Esophagus squamous epithelium (tissue), 5 donors: ENCODE data around the gene ULK4. TPM values are rescaled to one million over a fixed set of nuclear protein-coding genes. Genes with fewer than 3 reads are reported as not detected.

ENCODE experiments used
- DNase-seq: peaks from one replicate; lab custom pipeline; 2025; lab: John Stamatoyannopoulos, UW
- H3K27ac ChIP-seq, 4 donors: fragments of 200-600 bp; sonication (generic); one replicate each; pipeline ENCODE4 v1.5.1; 2016 to 2019; ENCODE audit warnings: mild to moderate bottlenecking in 1 of 4
- H3K27me3 ChIP-seq, 4 donors: fragments of 200-600 bp; sonication (generic); 1 replicate in 3 of 4; 2 replicates in 1 of 4; pipeline versions ENCODE4 v1.5.1 to v1.6.0; 2017 to 2021; ENCODE audit warnings: antibody characterized with exemption in 1 of 4
- H3K36me3 ChIP-seq, 3 donors: fragments of 200-600 bp; sonication (generic); one replicate each; pipeline ENCODE4 v1.5.1; 2016 to 2019
- H3K4me1 ChIP-seq, 3 donors: fragments of 200-600 bp; sonication (generic); one replicate each; pipeline ENCODE4 v1.5.1; 2017 to 2019
- H3K4me3 ChIP-seq, 4 donors: fragments of 200-600 bp; sonication (generic); 1 replicate in 3 of 4; 2 replicates in 1 of 4; pipeline ENCODE4 v1.5.1; 2016 to 2019; ENCODE audit warnings: mild to moderate bottlenecking in 2 of 4, moderate library complexity in 1 of 4
- H3K9me3 ChIP-seq, 3 donors: fragments of 200-600 bp; sonication (generic); one replicate each; pipeline ENCODE4 v1.5.1; 2016 to 2019
- CTCF ChIP-seq, 6 experiments: fragments of 450-650 bp in 4 of 6; fragments of 200-600 bp in 2 of 6; sonication (generic) in 2 of 6; IDR thresholded peaks; one replicate each; pipeline ENCODE4 v1.5.1; 2016 to 2019; ENCODE audit warnings: antibody characterized with exemption in 6 of 6, mild to moderate bottlenecking in 4 of 6, moderate library complexity in 4 of 6
- POLR2A ChIP-seq, 4 donors: fragments of 450-650 bp; IDR thresholded peaks; one replicate each; pipeline ENCODE4 v1.6.1; 2017; ENCODE audit warnings: antibody characterized with exemption in 4 of 4, mild to moderate bottlenecking in 4 of 4, moderate library complexity in 3 of 4
- whole genome bisulfite sequencing, 2 donors: methylation state at CpG; one replicate each; pipeline ENCODE4 v1.1.5; 2018; 5-methylcytosine and 5-hydroxymethylcytosine counted together
- intact Hi-C: fragments of 100-400 bp; cut with DNase I; formaldehyde crosslinking; loops from one replicate; pipeline ENCODE4 v1.15.0; 2022
- total RNA-seq, 4 donors: library from RNA; depleted of rRNA; stranded (reverse); fragments of >200 nt; gene quantifications; one replicate each; pipeline ENCODE4 v1.1.0, GENCODE V29; 2016
- donor health status: DM: yes; HTN: yes; CAD: no.

The ULK4 gene
- total RNA-seq, 4 donors from 2014 or later = 2.2 to 11.4 (median 7.9) TPM

GRCh38 chr3:41315126-41315525 lies 646.8 kb downstream of the ULK4 start:
- WGBS, 2 donors = 94 to 100% methylated on average over 2 of the region's 2 CpGs
- H3K36me3 ChIP-seq = no peaks in the 10 kb centered on the region
- intact Hi-C loops = no loop called here
- no peaks in the 10 kb centered on the region for H3K9me3 ChIP-seq
- no peak overlapping the region for H3K4me3 ChIP-seq
- H3K27ac ChIP-seq = no peak overlapping the region
- no peak for TF ChIP-seq POLR2A (IDR thresholded peaks at IDR 0.05)
- no peak for TF ChIP-seq CTCF (IDR thresholded peaks at IDR 0.05)
- no peaks in the 10 kb centered on the region for H3K27me3 ChIP-seq
- no peak for DNase-seq
- H3K4me1 ChIP-seq = no peaks in the 10 kb centered on the region

- WGBS, 2 donors = 74 to 97% methylated on average over 2 of the region's 2 CpGs
- TF ChIP-seq CTCF (IDR thresholded peaks at IDR 0.05) (no peak), POLR2A (IDR thresholded peaks at IDR 0.05) (no peak)
- no peak for DNase-seq
- Histone ChIP-seq H3K9me3 (no peaks in the 10 kb centered on the region), H3K4me1 (peaks cover 0 to 4% (median 3%) of the 10 kb centered on the region in 3 donors), H3K4me3 (no peak overlapping the region), H3K27ac (no peak overlapping the region), H3K27me3 (no peaks in the 10 kb centered on the region), H3K36me3 (no peaks in the 10 kb centered on the region)
- intact Hi-C loops = no loop called here
Measured at GRCh38 chr3:41308119-41308518, 653.8 kb downstream of the ULK4 start.

DNA sequence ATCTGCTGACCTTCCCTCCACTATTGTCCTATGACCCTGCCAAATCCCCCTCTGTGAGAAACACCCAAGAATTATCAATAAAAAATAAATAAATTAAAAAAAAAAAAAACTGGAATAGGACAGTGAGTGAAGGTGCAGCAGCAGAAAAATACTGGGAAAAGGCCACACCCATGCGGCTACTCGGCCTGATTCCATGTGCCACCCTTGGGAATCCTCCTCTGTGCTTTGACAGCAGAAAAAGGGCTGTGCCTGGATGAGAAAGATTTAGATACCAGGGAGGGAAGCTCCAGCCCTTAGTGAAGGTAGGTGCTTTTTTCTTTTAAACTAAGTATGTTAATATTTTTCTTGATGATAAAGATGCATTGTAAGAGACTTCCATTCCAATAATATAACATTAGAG lies 654.8 kb downstream of the ULK4 start:
- no peak overlapping the region for H3K27ac ChIP-seq
- WGBS, 2 donors = 58 to 75% methylated on average over 2 of the region's 2 CpGs
- no peaks in the 10 kb centered on the region for H3K36me3 ChIP-seq
- H3K4me3 ChIP-seq = no peak overlapping the region
- peaks cover 0 to 4% (median 3%) of the 10 kb centered on the region in 3 donors for H3K4me1 ChIP-seq
- no peaks in the 10 kb centered on the region for H3K27me3 ChIP-seq
- intact Hi-C loops = no loop called here
- no peaks in the 10 kb centered on the region for H3K9me3 ChIP-seq
- TF ChIP-seq POLR2A (IDR thresholded peaks at IDR 0.05) (no peak), CTCF (IDR thresholded peaks at IDR 0.05) (no peak)
- no peak for DNase-seq

- Histone ChIP-seq H3K9me3 (no peaks in the 10 kb centered on the region), H3K27ac (no peak overlapping the region), H3K4me3 (no peak overlapping the region), H3K36me3 (no peaks in the 10 kb centered on the region), H3K27me3 (no peaks in the 10 kb centered on the region), H3K4me1 (peaks cover 0 to 4% (median 3%) of the 10 kb centered on the region in 3 donors)
- DNase-seq = no peak
- WGBS, 2 donors = 19 to 41% methylated on average over 2 of the region's 2 CpGs
- TF ChIP-seq POLR2A (IDR thresholded peaks at IDR 0.05) (no peak), CTCF (IDR thresholded peaks at IDR 0.05) (no peak)
- intact Hi-C loops = no loop called here
Measured at GRCh38 chr3:41304593-41304992, 657.3 kb downstream of the ULK4 start.

- H3K36me3 ChIP-seq = no peaks in the 10 kb centered on the region
- DNase-seq = no peak
- WGBS, 2 donors = 83 to 90% methylated on average over 4 of the region's 4 CpGs
- intact Hi-C loops = no loop called here
- H3K4me3 ChIP-seq = no peak overlapping the region
- H3K4me1 ChIP-seq = peaks cover 0 to 4% (median 3%) of the 10 kb centered on the region in 3 donors
- no peaks in the 10 kb centered on the region for H3K27me3 ChIP-seq
- H3K9me3 ChIP-seq = no peaks in the 10 kb centered on the region
- no peak overlapping the region for H3K27ac ChIP-seq
- TF ChIP-seq CTCF (IDR thresholded peaks at IDR 0.05) = no peak
Measured at GRCh38 chr3:41302295-41302694, 659.6 kb downstream of the ULK4 start.
